GM12878 (cell line): Measurements from ENCODE around the gene CALD1. TPM values are rescaled to one million over a fixed set of nuclear protein-coding genes. Genes with fewer than 3 reads are reported as not detected.

Experiments
- ATAC-seq: fragments of 200-7000 bp; cut with Tn5 transposase; 3 replicates; pipeline ENCODE4 v1.9.1; 2020; ENCODE audit warnings: mild to moderate bottlenecking, moderate library complexity
- BruUV-seq: library from RNA; stranded (reverse); fragments of 400-500 nt; replicated peaks from 2 replicates; lab custom pipeline; 2021; lab: Mats Ljungman, UMichigan
- CTCF ChIA-PET: fragments of 300-600 bp; sonication (Branson Sonifier 250); formaldehyde crosslinking; extraction: SDS; loops from one replicate; lab custom pipeline; 2021; ENCODE audit warnings: inconsistent platforms; lab: Yijun Ruan, JAX
- POLR2A ChIA-PET: fragments of 350-600 bp; formaldehyde crosslinking; extraction: SDS; loops from one replicate; lab custom pipeline; 2021; ENCODE audit warnings: inconsistent platforms; lab: Charles Lee
- RAD21 ChIA-PET: fragments of 300-600 bp; sonication (Branson Sonifier 250); formaldehyde crosslinking; loops from one replicate; lab custom pipeline; 2023; ENCODE audit warnings: antibody characterized with exemption; ENCODE audit not compliant: unreplicated experiment; lab: Charles Lee
- SMC1A ChIA-PET: fragments of 300-600 bp; sonication (Branson Sonifier 250); formaldehyde crosslinking; loops from one replicate; lab custom pipeline; 2023; ENCODE audit not compliant: unreplicated experiment, uncharacterized antibody; lab: Charles Lee
- DNase-seq: peaks from one replicate; pipeline ENCODE4 v3.0.0-alpha.2; 2011; ENCODE audit warnings: low read depth, low spot score
- FAIRE-seq: peaks from 3 replicates; lab custom pipeline; 2011; peaks lifted over from hg19 to GRCh38; lab: Jason Lieb, UNC
- H2AFZ ChIP-seq: 2 replicates; pipeline ENCODE4 v1.6.0; 2011; ENCODE audit warnings: low read depth, low read length, control low read depth; ENCODE audit not compliant: control insufficient read depth
- H3K27ac ChIP-seq: 2 replicates; pipeline ENCODE4 v1.5.1; 2011; ENCODE audit warnings: control low read depth; ENCODE audit not compliant: control insufficient read depth, insufficient read depth
- H3K27me3 ChIP-seq, 2 experiments: replicated peaks in 1 of 2; 2 replicates each; pipeline versions ENCODE4 v1.6.0 to v1.6.1; 2011; ENCODE audit warnings: low read length in 1 of 2; ENCODE audit not compliant: control insufficient read depth in 2 of 2, insufficient read depth in 2 of 2
- H3K36me3 ChIP-seq, 2 experiments: 2 replicates each; pipeline ENCODE4 v1.5.1; 2011; ENCODE audit warnings: low read length in 1 of 2; ENCODE audit not compliant: control insufficient read depth in 2 of 2, insufficient read depth in 2 of 2
- H3K4me1 ChIP-seq: 2 replicates; pipeline ENCODE4 v1.6.1; 2011; ENCODE audit warnings: mild to moderate bottlenecking, low read length, moderate library complexity, mixed read lengths; ENCODE audit not compliant: control insufficient read depth, insufficient read depth
- H3K4me2 ChIP-seq: 2 replicates; pipeline ENCODE4 v1.6.0; 2011; ENCODE audit warnings: control low read depth; ENCODE audit not compliant: control insufficient read depth, insufficient read depth
- H3K4me3 ChIP-seq: fragments of 200-600 bp; sonication (generic); 2 replicates; pipeline ENCODE4 v1.5.1; 2016
- H3K79me2 ChIP-seq: 2 replicates; pipeline ENCODE4 v1.6.0; 2011; ENCODE audit warnings: low read length; ENCODE audit not compliant: control insufficient read depth, insufficient read depth
- H3K9ac ChIP-seq: 2 replicates; pipeline ENCODE4 v1.8.0; 2011; ENCODE audit warnings: low read length, control low read depth, mixed read lengths; ENCODE audit not compliant: control insufficient read depth, insufficient read depth
- H3K9me3 ChIP-seq: replicated peaks from 3 replicates; pipeline ENCODE4 v1.5.1; 2011; ENCODE audit warnings: mild to moderate bottlenecking, low read length; ENCODE audit not compliant: control insufficient read depth, insufficient read depth
- H4K20me1 ChIP-seq: 2 replicates; pipeline ENCODE4 v1.6.0; 2011; ENCODE audit not compliant: control insufficient read depth, insufficient read depth
- ATF7 ChIP-seq: fragments of 450-650 bp; IDR thresholded peaks from 2 replicates; pipeline ENCODE4 v1.6.1; 2016; ENCODE audit warnings: low read depth, mild to moderate bottlenecking
- IKZF1 ChIP-seq: fragments of 450-650 bp; conservative IDR thresholded peaks from 2 replicates; pipeline ENCODE4 v1.6.1; 2017; ENCODE audit warnings: antibody characterized with exemption, mild to moderate bottlenecking
- POU2F2 ChIP-seq: IDR thresholded peaks from 3 replicates; pipeline ENCODE4 v1.6.1; 2011; ENCODE audit warnings: low read depth, mild to moderate bottlenecking, low read length, borderline replicate concordance
- RAD51 ChIP-seq: fragments of 450-650 bp; IDR thresholded peaks from 2 replicates; pipeline ENCODE4 v1.6.1; 2016; ENCODE audit warnings: moderate library complexity, mild to moderate bottlenecking, inconsistent platforms
- SPI1 ChIP-seq: IDR thresholded peaks from 2 replicates; pipeline ENCODE4 v1.6.1; 2011; ENCODE audit warnings: low read depth, mild to moderate bottlenecking, low read length, moderate library complexity, borderline replicate concordance; ENCODE audit not compliant: insufficient read depth
- TCF3 ChIP-seq: IDR thresholded peaks from 2 replicates; pipeline ENCODE4 v1.6.1; 2012; ENCODE audit warnings: low read depth, mild to moderate bottlenecking, low read length, borderline replicate concordance; ENCODE audit not compliant: insufficient read depth
- WGBS: methylation state at CpG from one replicate; pipeline ENCODE4 v1.1.6; 2016; ENCODE audit warnings: low lambda C conversion rate; ENCODE audit not compliant: insufficient replicate concordance, insufficient coverage; ENCODE audit errors: missing lambda C conversion rate; 5-methylcytosine and 5-hydroxymethylcytosine counted together
- in situ Hi-C: fragments of 300-500 bp; cut with MboI; formaldehyde crosslinking; loops from 9 replicates; pipeline ENCODE4 v1.14.3; 2018; ENCODE audit warnings: mixed read lengths
- intact Hi-C: fragments of 100-400 bp; cut with micrococcal nuclease; formaldehyde crosslinking; loops from one replicate; pipeline ENCODE4 v1.14.2; 2022; ENCODE audit not compliant: unreplicated experiment
- polyA plus RNA-seq, 11 experiments: library from polyadenylated mRNA; depleted of rRNA in 4 of 11; unstranded in 6 of 11; stranded (reverse) in 5 of 11; fragments of >200 nt; fragmentation: Nextera tagmentation in 4 of 11; fragmentation: Illumina TruSeq in 1 of 11; extraction: Ambion mirVana in 4 of 11; extraction: Trizol in 1 of 11; gene quantifications; 1 replicate in 1 of 11; 2 replicates in 10 of 11; pipeline versions ENCODE4 v1.2.1 to v1.2.3, GENCODE V29; 2011 to 2016; ENCODE audit warnings: inconsistent platforms in 2 of 11, missing spikeins in 2 of 11, low read depth in 1 of 11
- total RNA-seq, 4 experiments: library from RNA; depleted of rRNA in 3 of 4; stranded (reverse); fragments of >200 nt in 3 of 4; fragmentation: Illumina TruSeq in 1 of 4; extraction: Trizol in 1 of 4; gene quantifications; 2 replicates each; pipeline versions ENCODE4 v1.2.1 to v1.2.3, GENCODE V29; 2013 to 2021
- TF ChIP-seq, protein P1 (sequence below): fragments of 450-650 bp; IDR thresholded peaks from 2 replicates; pipeline ENCODE4 v1.6.1; 2017; ENCODE audit warnings: mild to moderate bottlenecking, moderate library complexity
- TF ChIP-seq, protein P2 (sequence below): fragments of 450-650 bp; formaldehyde crosslinking; IDR thresholded peaks from 2 replicates; pipeline ENCODE4 v1.4.0; 2020; ENCODE audit warnings: mild to moderate bottlenecking, moderate library complexity

The CALD1 gene
- total and polyA plus RNA-seq, 10 of the 15 experiments (the other 5 are each of a cell fraction or from before 2014, with no cell fraction given), result 0.03 to 1.3 (median 0.22) TPM

DNA sequence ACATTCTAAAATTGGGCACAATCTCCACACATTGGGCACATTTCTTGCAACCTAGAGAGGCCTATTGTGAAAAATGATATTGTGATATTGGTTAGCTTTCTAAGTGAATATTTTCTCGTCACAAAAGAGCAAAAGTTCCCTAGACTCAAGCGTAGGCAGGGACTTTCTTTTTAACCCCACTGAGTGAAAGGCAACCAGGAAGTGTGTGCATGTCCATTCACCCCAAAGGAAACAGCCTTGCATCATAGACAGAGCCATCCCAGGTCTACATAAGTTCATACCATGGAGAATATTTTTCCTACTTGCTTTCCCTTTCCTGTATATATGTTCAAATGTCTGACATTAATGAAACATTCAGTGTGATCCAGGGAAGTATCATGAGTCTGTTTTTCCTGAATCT, 122.6 kb downstream of the CALD1 start:
- Histone ChIP-seq H3K27ac (no peak overlapping the region), H2AFZ (no peak overlapping the region), H3K36me3 (no peaks in the 10 kb centered on the region), H3K4me3 (no peak overlapping the region), H3K9me3 (0 out of 3 replicates have a peak, but pooled peaks cover 1% of the 10 kb centered on the region), H3K79me2 (no peaks in the 10 kb centered on the region), H4K20me1 (no peaks in the 10 kb centered on the region), H3K9ac (no peak overlapping the region), H3K4me2 (no peak overlapping the region), H3K27me3 (no peaks in the 10 kb centered on the region), H3K4me1 (peaks cover 20% of the 10 kb centered on the region)
- intact Hi-C loops (no loop called here), in situ Hi-C loops (no loop called here)
- peak; percentile 16; the same call in 1 of the 3 replicates for ATAC-seq
- ChIA-PET SMC1A (interaction anchor here (0.8 to 4.7 kb wide), 6 partner anchors 8 to 255 kb away, joined by 3 to 33 read pairs (median 9); no protein-coding TSS in a partner anchor), CTCF (interaction anchor here (0.7 to 1.5 kb wide), 3 partner anchors 37 to 266 kb away, joined by 3 read pairs; no protein-coding TSS in a partner anchor), RAD21 (interaction anchor here (1.5 to 5.2 kb wide), 4 partner anchors 12 to 266 kb away, joined by 3 to 42 read pairs (median 6); no protein-coding TSS in a partner anchor), POLR2A (interaction anchor here (1.1 to 2.3 kb wide), 3 partner anchors 9 to 261 kb away, joined by 3 to 20 read pairs (median 5); no protein-coding TSS in a partner anchor)
- no TSS peak for BruUV-seq
- 69% methylated on average over 2 of the region's 2 CpGs for WGBS
- TF ChIP-seq, protein P1, sequence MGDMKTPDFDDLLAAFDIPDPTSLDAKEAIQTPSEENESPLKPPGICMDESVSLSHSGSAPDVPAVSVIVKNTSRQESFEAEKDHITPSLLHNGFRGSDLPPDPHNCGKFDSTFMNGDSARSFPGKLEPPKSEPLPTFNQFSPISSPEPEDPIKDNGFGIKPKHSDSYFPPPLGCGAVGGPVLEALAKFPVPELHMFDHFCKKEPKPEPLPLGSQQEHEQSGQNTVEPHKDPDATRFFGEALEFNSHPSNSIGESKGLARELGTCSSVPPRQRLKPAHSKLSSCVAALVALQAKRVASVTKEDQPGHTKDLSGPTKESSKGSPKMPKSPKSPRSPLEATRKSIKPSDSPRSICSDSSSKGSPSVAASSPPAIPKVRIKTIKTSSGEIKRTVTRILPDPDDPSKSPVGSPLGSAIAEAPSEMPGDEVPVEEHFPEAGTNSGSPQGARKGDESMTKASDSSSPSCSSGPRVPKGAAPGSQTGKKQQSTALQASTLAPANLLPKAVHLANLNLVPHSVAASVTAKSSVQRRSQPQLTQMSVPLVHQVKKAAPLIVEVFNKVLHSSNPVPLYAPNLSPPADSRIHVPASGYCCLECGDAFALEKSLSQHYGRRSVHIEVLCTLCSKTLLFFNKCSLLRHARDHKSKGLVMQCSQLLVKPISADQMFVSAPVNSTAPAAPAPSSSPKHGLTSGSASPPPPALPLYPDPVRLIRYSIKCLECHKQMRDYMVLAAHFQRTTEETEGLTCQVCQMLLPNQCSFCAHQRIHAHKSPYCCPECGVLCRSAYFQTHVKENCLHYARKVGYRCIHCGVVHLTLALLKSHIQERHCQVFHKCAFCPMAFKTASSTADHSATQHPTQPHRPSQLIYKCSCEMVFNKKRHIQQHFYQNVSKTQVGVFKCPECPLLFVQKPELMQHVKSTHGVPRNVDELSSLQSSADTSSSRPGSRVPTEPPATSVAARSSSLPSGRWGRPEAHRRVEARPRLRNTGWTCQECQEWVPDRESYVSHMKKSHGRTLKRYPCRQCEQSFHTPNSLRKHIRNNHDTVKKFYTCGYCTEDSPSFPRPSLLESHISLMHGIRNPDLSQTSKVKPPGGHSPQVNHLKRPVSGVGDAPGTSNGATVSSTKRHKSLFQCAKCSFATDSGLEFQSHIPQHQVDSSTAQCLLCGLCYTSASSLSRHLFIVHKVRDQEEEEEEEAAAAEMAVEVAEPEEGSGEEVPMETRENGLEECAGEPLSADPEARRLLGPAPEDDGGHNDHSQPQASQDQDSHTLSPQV, result no peak
- TF ChIP-seq SPI1 (peak; percentile 7; the same call in 1 of the 2 replicates), TCF3 (no peak), POU2F2 (no peak), ATF7 (no peak), IKZF1 (0 out of 2 replicates have a peak, but pooled peaks have one; percentile 7), RAD51 (no peak)
- TF ChIP-seq, protein P2, sequence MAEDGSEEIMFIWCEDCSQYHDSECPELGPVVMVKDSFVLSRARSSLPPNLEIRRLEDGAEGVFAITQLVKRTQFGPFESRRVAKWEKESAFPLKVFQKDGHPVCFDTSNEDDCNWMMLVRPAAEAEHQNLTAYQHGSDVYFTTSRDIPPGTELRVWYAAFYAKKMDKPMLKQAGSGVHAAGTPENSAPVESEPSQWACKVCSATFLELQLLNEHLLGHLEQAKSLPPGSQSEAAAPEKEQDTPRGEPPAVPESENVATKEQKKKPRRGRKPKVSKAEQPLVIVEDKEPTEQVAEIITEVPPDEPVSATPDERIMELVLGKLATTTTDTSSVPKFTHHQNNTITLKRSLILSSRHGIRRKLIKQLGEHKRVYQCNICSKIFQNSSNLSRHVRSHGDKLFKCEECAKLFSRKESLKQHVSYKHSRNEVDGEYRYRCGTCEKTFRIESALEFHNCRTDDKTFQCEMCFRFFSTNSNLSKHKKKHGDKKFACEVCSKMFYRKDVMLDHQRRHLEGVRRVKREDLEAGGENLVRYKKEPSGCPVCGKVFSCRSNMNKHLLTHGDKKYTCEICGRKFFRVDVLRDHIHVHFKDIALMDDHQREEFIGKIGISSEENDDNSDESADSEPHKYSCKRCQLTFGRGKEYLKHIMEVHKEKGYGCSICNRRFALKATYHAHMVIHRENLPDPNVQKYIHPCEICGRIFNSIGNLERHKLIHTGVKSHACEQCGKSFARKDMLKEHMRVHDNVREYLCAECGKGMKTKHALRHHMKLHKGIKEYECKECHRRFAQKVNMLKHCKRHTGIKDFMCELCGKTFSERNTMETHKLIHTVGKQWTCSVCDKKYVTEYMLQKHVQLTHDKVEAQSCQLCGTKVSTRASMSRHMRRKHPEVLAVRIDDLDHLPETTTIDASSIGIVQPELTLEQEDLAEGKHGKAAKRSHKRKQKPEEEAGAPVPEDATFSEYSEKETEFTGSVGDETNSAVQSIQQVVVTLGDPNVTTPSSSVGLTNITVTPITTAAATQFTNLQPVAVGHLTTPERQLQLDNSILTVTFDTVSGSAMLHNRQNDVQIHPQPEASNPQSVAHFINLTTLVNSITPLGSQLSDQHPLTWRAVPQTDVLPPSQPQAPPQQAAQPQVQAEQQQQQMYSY (CRISPR knock-in tag), result no peak
- no peak for DNase-seq
- FAIRE-seq, result no peak
